ENCODE results near the gene METAP1D.

DNA sequence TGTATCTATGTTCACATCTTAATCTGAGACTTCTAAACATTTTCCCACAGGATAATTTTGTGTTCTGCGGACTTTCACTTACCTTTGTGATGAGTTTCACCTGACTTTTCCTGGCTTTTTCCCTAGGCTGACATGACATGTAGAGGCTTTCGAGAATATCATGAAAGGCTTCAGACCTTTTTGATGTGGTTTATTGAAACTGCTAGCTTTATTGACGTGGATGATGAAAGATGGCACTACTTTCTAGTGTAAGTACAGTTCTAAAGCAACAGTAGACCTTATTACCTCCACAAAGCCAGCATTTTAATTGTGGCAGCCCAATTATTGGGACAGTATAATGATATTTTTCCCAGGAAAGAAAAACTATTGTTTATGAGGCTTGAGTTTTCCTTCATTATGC is 34.1 kb upstream of the METAP1D start:
- TF ChIP-seq, protein P1, sequence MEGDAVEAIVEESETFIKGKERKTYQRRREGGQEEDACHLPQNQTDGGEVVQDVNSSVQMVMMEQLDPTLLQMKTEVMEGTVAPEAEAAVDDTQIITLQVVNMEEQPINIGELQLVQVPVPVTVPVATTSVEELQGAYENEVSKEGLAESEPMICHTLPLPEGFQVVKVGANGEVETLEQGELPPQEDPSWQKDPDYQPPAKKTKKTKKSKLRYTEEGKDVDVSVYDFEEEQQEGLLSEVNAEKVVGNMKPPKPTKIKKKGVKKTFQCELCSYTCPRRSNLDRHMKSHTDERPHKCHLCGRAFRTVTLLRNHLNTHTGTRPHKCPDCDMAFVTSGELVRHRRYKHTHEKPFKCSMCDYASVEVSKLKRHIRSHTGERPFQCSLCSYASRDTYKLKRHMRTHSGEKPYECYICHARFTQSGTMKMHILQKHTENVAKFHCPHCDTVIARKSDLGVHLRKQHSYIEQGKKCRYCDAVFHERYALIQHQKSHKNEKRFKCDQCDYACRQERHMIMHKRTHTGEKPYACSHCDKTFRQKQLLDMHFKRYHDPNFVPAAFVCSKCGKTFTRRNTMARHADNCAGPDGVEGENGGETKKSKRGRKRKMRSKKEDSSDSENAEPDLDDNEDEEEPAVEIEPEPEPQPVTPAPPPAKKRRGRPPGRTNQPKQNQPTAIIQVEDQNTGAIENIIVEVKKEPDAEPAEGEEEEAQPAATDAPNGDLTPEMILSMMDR (IDR thresholded peaks at IDR 0.05), result no peak
- TF ChIP-seq POLR2A (IDR thresholded peaks at IDR 0.05), result no peak
- TF ChIP-seq EP300 (IDR thresholded peaks at IDR 0.05; ENCODE audit: low read depth), result no peak
- TF ChIP-seq POLR2AphosphoS5 (IDR thresholded peaks at IDR 0.05), result no peak
